H1 (cell line): ENCODE data around the gene UHRF2. TPM values are rescaled to one million over a fixed set of nuclear protein-coding genes. Genes with fewer than 3 reads are reported as not detected.

Source experiments
- HDAC2 ChIP-seq, 2 experiments: fragments of 300-600 bp in 1 of 2; sonication (generic) in 1 of 2; IDR thresholded peaks; 2 replicates each; pipeline ENCODE4 v1.6.1; 2011 to 2012; ENCODE audit warnings: low read depth in 2 of 2, low read length in 2 of 2, mild to moderate bottlenecking in 2 of 2, moderate library complexity in 2 of 2, borderline replicate concordance in 1 of 2, inconsistent platforms in 1 of 2
- TAF7 ChIP-seq: optimal IDR thresholded peaks from 2 replicates; pipeline ENCODE3; 2011; ENCODE audit warnings: low read depth, mild to moderate bottlenecking, inconsistent platforms, low read length, moderate library complexity, borderline replicate concordance
- polyA plus RNA-seq, 7 experiments: library from polyadenylated mRNA; depleted of rRNA in 3 of 7; stranded (reverse) in 5 of 7; unstranded in 2 of 7; fragments of >200 nt in 5 of 7; fragments of 200-250 nt in 2 of 7; gene quantifications; 1 replicate in 5 of 7; 2 replicates in 1 of 7; 4 replicates in 1 of 7; pipeline versions ENCODE4 v1.2.1 to v1.2.3, GENCODE V29; 2011 to 2013; ENCODE audit warnings: missing spikeins in 2 of 7, mixed read lengths in 2 of 7
- small RNA-seq: library from polyadenylated mRNA; stranded (forward); fragments of <200 nt; extraction: miRNeasy Mini kit (QIAGEN cat#:217004); gene quantifications from one replicate; pipeline ENCODE3, GENCODE V24; 2013; ENCODE audit not compliant: insufficient read depth
- total RNA-seq: library from RNA; stranded (reverse); fragmentation: NEBNext Ultra II Directional; extraction: Animal tissue kit (Norgen Biotek cat#: 25700); gene quantifications from 2 replicates; pipeline ENCODE4 v1.2.1, GENCODE V29; 2021

The UHRF2 gene
- total and polyA plus RNA-seq, 2 of the 8 experiments (the other 6 are each of a cell fraction or from before 2014, with no cell fraction given) = 31.8 to 48.0 TPM

DNA sequence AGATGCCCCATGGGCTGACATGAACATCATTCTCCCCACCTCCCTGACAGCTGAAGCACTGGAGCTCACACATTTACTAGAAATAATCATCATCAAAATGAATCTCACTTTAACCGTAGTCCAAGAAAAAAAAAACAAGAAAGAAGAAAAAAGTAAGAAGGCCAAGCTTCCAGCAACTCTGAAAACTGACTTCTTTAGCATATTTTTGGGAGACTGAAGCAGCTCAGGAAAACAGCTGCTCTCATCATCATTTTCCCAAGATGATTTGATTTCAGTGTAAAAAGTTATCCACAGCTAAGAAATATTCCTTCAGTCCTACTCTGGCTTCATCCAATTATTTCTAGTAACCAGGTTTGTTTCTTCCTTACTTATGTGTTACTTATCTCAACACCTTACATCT, 140.9 kb downstream of the UHRF2 start (continued):
- no peak for TF ChIP-seq HDAC2 (IDR thresholded peaks at IDR 0.05; ENCODE audit: borderline replicate concordance in 1 of 2, low read depth in 2 of 2, low read length in 2 of 2)
- no peak for TF ChIP-seq TAF7

Small RNAs within 50 kb of the gene (small RNA-seq; reads per million reads assigned to genes)
- gene RN7SL25P = not detected

Other genes with a start within 250 kb of the UHRF2 start
- not detected in 2 replicates for gene IL33, start 197.4 kb upstream of the UHRF2 start, total RNA-seq
- gene IL33, start 197.4 kb upstream of the UHRF2 start, polyA plus RNA-seq (2011; rRNA removed) = not detected in 2 replicates
- gene TPD52L3, start 84.8 kb upstream of the UHRF2 start, total RNA-seq = not detected in 2 replicates
- not detected in 2 replicates for gene TPD52L3, start 84.8 kb upstream of the UHRF2 start, polyA plus RNA-seq (2011; rRNA removed)
- gene GLDC, start 232.5 kb downstream of the UHRF2 start, total RNA-seq = 89.9 and 101 TPM in 2 replicates
- 44.9 and 48.8 TPM in 2 replicates for gene GLDC, start 232.5 kb downstream of the UHRF2 start, polyA plus RNA-seq (2011; rRNA removed)